GM12878 (cell line): ENCODE measurements around the gene FAM114A2. TPM values are rescaled to one million over a fixed set of nuclear protein-coding genes. Genes with fewer than 3 reads are reported as not detected.

Experiments used
- BACH1 ChIP-seq: fragments of 450-650 bp; IDR thresholded peaks from 2 replicates; pipeline ENCODE4 v1.6.1; 2017; ENCODE audit warnings: mild to moderate bottlenecking, borderline replicate concordance
- BHLHE40 ChIP-seq, 2 experiments: fragments of 450-650 bp in 1 of 2; IDR thresholded peaks; 2 replicates each; pipeline ENCODE4 v1.6.1; 2011 to 2017; ENCODE audit warnings: low read depth in 2 of 2, borderline replicate concordance in 1 of 2, improper control_type of control experiment in 1 of 2, low read length in 1 of 2, mild to moderate bottlenecking in 1 of 2
- ESRRA ChIP-seq: IDR thresholded peaks from 2 replicates; pipeline ENCODE4 v1.6.1; 2012; ENCODE audit warnings: mild to moderate bottlenecking, low read length, improper control_type of control experiment
- ETV6 ChIP-seq, 2 experiments: fragments of 450-650 bp in 1 of 2; IDR thresholded peaks in 1 of 2; conservative IDR thresholded peaks in 1 of 2; 2 replicates each; pipeline ENCODE4 v1.6.1; 2014; ENCODE audit warnings: antibody characterized with exemption in 1 of 2, borderline replicate concordance in 1 of 2, low read depth in 1 of 2, mild to moderate bottlenecking in 1 of 2, moderate library complexity in 1 of 2
- LARP7 ChIP-seq: fragments of 450-650 bp; IDR thresholded peaks from 2 replicates; pipeline ENCODE4 v1.6.1; 2017; ENCODE audit warnings: mild to moderate bottlenecking
- NFXL1 ChIP-seq: fragments of 450-650 bp; IDR thresholded peaks from 2 replicates; pipeline ENCODE4 v1.6.1; 2017; ENCODE audit warnings: antibody characterized with exemption, mild to moderate bottlenecking, borderline replicate concordance
- NFYA ChIP-seq: IDR thresholded peaks from 2 replicates; pipeline ENCODE4 v1.6.1; 2011; ENCODE audit warnings: low read depth, mild to moderate bottlenecking, low read length, improper control_type of control experiment, borderline replicate concordance
- PAX5 ChIP-seq: IDR thresholded peaks from 2 replicates; pipeline ENCODE4 v1.6.1; 2011; ENCODE audit warnings: low read depth, low read length, borderline replicate concordance
- RBBP5 ChIP-seq: fragments of 200-600 bp; sonication (generic); conservative IDR thresholded peaks from 2 replicates; pipeline ENCODE4 v1.6.1; 2016
- SUPT20H ChIP-seq: IDR thresholded peaks from 2 replicates; pipeline ENCODE4 v1.6.1; 2011; ENCODE audit warnings: low read depth, mild to moderate bottlenecking, low read length, moderate library complexity, borderline replicate concordance; ENCODE audit not compliant: control insufficient read depth
- ZNF207 ChIP-seq: fragments of 450-650 bp; IDR thresholded peaks from 2 replicates; pipeline ENCODE4 v1.6.1; 2014; ENCODE audit warnings: antibody characterized with exemption, mild to moderate bottlenecking, borderline replicate concordance
- ZNF274 ChIP-seq: IDR thresholded peaks from one replicate; pipeline ENCODE4 v1.8.0; 2011; ENCODE audit not compliant: insufficient read length, insufficient read depth
- polyA plus RNA-seq, 11 experiments: library from polyadenylated mRNA; depleted of rRNA in 4 of 11; unstranded in 6 of 11; stranded (reverse) in 5 of 11; fragments of >200 nt; fragmentation: Nextera tagmentation in 4 of 11; fragmentation: Illumina TruSeq in 1 of 11; extraction: Ambion mirVana in 4 of 11; extraction: Trizol in 1 of 11; gene quantifications; 1 replicate in 1 of 11; 2 replicates in 10 of 11; pipeline versions ENCODE4 v1.2.1 to v1.2.3, GENCODE V29; 2011 to 2016; ENCODE audit warnings: inconsistent platforms in 2 of 11, missing spikeins in 2 of 11, low read depth in 1 of 11
- total RNA-seq, 4 experiments: library from RNA; depleted of rRNA in 3 of 4; stranded (reverse); fragments of >200 nt in 3 of 4; fragmentation: Illumina TruSeq in 1 of 4; extraction: Trizol in 1 of 4; gene quantifications; 2 replicates each; pipeline versions ENCODE4 v1.2.1 to v1.2.3, GENCODE V29; 2013 to 2021
- TF ChIP-seq, protein P1 (sequence below): fragments of 450-650 bp; IDR thresholded peaks from 2 replicates; pipeline ENCODE4 v1.6.1; 2016; ENCODE audit warnings: mild to moderate bottlenecking, moderate library complexity, borderline replicate concordance
- TF ChIP-seq, protein P2 (sequence below): fragments of 450-650 bp; IDR thresholded peaks from 2 replicates; pipeline ENCODE4 v1.6.1; 2017; ENCODE audit warnings: mild to moderate bottlenecking, moderate library complexity
- TF ChIP-seq, protein P3 (sequence below): fragments of 450-650 bp; formaldehyde crosslinking; IDR thresholded peaks from 2 replicates; pipeline ENCODE4 v1.4.0; 2022; ENCODE audit warnings: mild to moderate bottlenecking, moderate library complexity
- TF ChIP-seq, protein P4 (sequence below): IDR thresholded peaks from 2 replicates; pipeline ENCODE4 v1.6.1; 2012; ENCODE audit warnings: low read length, inconsistent platforms

FAM114A2 gene
- total and polyA plus RNA-seq, 10 of the 15 experiments (the other 5 are each of a cell fraction or from before 2014, with no cell fraction given): 16.8 to 32.8 (median 24.3) TPM

DNA sequence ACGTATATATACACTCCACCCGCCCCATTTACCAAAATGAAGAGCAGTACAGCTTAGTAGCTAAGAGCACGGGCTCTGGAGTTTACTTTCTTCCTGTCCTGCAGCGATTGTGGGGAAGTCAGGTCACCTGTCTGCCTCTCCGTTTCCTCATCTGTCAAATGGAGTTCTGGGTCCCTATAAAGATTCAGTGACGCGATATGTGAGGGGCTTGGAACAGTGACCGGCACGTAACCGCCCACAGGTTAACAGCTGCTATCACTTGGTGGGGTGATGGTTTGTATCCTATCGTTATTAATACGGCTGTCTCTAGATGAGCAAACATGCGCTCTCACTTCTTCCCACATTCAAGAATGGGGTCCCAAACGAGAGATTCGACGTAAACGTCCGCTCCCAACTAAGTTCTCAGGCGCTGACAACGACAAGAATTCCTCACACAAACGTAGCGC lies 426 bp downstream of the FAM114A2 start (continued):
- TF ChIP-seq, protein P1, sequence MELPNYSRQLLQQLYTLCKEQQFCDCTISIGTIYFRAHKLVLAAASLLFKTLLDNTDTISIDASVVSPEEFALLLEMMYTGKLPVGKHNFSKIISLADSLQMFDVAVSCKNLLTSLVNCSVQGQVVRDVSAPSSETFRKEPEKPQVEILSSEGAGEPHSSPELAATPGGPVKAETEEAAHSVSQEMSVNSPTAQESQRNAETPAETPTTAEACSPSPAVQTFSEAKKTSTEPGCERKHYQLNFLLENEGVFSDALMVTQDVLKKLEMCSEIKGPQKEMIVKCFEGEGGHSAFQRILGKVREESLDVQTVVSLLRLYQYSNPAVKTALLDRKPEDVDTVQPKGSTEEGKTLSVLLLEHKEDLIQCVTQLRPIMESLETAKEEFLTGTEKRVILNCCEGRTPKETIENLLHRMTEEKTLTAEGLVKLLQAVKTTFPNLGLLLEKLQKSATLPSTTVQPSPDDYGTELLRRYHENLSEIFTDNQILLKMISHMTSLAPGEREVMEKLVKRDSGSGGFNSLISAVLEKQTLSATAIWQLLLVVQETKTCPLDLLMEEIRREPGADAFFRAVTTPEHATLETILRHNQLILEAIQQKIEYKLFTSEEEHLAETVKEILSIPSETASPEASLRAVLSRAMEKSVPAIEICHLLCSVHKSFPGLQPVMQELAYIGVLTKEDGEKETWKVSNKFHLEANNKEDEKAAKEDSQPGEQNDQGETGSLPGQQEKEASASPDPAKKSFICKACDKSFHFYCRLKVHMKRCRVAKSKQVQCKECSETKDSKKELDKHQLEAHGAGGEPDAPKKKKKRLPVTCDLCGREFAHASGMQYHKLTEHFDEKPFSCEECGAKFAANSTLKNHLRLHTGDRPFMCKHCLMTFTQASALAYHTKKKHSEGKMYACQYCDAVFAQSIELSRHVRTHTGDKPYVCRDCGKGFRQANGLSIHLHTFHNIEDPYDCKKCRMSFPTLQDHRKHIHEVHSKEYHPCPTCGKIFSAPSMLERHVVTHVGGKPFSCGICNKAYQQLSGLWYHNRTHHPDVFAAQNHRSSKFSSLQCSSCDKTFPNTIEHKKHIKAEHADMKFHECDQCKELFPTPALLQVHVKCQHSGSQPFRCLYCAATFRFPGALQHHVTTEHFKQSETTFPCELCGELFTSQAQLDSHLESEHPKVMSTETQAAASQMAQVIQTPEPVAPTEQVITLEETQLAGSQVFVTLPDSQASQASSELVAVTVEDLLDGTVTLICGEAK: no peak
- TF ChIP-seq, protein P2, sequence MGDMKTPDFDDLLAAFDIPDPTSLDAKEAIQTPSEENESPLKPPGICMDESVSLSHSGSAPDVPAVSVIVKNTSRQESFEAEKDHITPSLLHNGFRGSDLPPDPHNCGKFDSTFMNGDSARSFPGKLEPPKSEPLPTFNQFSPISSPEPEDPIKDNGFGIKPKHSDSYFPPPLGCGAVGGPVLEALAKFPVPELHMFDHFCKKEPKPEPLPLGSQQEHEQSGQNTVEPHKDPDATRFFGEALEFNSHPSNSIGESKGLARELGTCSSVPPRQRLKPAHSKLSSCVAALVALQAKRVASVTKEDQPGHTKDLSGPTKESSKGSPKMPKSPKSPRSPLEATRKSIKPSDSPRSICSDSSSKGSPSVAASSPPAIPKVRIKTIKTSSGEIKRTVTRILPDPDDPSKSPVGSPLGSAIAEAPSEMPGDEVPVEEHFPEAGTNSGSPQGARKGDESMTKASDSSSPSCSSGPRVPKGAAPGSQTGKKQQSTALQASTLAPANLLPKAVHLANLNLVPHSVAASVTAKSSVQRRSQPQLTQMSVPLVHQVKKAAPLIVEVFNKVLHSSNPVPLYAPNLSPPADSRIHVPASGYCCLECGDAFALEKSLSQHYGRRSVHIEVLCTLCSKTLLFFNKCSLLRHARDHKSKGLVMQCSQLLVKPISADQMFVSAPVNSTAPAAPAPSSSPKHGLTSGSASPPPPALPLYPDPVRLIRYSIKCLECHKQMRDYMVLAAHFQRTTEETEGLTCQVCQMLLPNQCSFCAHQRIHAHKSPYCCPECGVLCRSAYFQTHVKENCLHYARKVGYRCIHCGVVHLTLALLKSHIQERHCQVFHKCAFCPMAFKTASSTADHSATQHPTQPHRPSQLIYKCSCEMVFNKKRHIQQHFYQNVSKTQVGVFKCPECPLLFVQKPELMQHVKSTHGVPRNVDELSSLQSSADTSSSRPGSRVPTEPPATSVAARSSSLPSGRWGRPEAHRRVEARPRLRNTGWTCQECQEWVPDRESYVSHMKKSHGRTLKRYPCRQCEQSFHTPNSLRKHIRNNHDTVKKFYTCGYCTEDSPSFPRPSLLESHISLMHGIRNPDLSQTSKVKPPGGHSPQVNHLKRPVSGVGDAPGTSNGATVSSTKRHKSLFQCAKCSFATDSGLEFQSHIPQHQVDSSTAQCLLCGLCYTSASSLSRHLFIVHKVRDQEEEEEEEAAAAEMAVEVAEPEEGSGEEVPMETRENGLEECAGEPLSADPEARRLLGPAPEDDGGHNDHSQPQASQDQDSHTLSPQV: no peak
- TF ChIP-seq NFXL1: no peak
- TF ChIP-seq BHLHE40 (IDR thresholded peaks at IDR 0.05; ENCODE audit: borderline replicate concordance in 1 of 2, low read depth in 2 of 2, low read length in 1 of 2): no peak
- TF ChIP-seq, protein P3, sequence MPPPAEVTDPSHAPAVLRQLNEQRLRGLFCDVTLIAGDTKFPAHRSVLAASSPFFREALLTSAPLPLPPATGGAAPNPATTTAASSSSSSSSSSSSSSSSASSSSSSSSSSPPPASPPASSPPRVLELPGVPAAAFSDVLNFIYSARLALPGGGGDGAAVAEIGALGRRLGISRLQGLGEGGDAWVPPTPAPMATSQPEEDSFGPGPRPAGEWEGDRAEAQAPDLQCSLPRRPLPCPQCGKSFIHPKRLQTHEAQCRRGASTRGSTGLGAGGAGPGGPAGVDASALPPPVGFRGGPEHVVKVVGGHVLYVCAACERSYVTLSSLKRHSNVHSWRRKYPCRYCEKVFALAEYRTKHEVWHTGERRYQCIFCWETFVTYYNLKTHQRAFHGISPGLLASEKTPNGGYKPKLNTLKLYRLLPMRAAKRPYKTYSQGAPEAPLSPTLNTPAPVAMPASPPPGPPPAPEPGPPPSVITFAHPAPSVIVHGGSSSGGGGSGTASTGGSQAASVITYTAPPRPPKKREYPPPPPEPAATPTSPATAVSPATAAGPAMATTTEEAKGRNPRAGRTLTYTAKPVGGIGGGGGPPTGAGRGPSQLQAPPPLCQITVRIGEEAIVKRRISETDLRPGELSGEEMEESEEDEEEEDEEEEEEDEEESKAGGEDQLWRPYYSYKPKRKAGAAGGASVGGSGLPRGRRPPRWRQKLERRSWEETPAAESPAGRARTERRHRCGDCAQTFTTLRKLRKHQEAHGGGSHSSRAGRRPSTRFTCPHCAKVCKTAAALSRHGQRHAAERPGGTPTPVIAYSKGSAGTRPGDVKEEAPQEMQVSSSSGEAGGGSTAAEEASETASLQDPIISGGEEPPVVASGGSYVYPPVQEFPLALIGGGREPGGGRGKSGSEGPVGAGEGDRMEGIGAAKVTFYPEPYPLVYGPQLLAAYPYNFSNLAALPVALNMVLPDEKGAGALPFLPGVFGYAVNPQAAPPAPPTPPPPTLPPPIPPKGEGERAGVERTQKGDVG (CRISPR knock-in tag): no peak
- TF ChIP-seq LARP7: no peak
- TF ChIP-seq RBBP5: no peak
- no peak for TF ChIP-seq ZNF207
- TF ChIP-seq SUPT20H: no peak
- no peak for TF ChIP-seq ESRRA
- TF ChIP-seq ZNF274: no peak
- no peak for TF ChIP-seq BACH1
- TF ChIP-seq ETV6 (conservative IDR thresholded peaks at IDR 0.05 in 1 of 2, IDR thresholded peaks at IDR 0.05 in 1 of 2; ENCODE audit: borderline replicate concordance in 1 of 2, low read depth in 1 of 2): peak in 1 of 2 experiments; percentile 72; a peak in 1 of 4 replicates
- no peak for TF ChIP-seq PAX5
- TF ChIP-seq, protein P4, sequence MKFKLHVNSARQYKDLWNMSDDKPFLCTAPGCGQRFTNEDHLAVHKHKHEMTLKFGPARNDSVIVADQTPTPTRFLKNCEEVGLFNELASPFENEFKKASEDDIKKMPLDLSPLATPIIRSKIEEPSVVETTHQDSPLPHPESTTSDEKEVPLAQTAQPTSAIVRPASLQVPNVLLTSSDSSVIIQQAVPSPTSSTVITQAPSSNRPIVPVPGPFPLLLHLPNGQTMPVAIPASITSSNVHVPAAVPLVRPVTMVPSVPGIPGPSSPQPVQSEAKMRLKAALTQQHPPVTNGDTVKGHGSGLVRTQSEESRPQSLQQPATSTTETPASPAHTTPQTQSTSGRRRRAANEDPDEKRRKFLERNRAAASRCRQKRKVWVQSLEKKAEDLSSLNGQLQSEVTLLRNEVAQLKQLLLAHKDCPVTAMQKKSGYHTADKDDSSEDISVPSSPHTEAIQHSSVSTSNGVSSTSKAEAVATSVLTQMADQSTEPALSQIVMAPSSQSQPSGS: no peak
- TF ChIP-seq NFYA: no peak
